Measurements from ENCODE around the gene CALHM1. TPM values are rescaled to one million over a fixed set of nuclear protein-coding genes. Genes with fewer than 3 reads are reported as not detected.

Gene CALHM1
- total RNA-seq, 3 donors from 2014 or later (not counting 1 experiment from before 2014, with no cell fraction given) = 0.23 to 0.57 TPM; not detected in 1

GRCh38 chr10:103497161-103497915, 38.6 kb upstream of the CALHM1 start:
- H3K4me3 Mint-ChIP-seq = no peak overlapping the region
- 86% methylated on average over 8 of the region's 8 CpGs for WGBS (ENCODE audit: insufficient coverage)
- no peaks in the 10 kb centered on the region for H3K9me3 Mint-ChIP-seq
- Histone ChIP-seq H3K27me3 (ENCODE audit: control insufficient read depth, insufficient read depth, low read length) (peaks cover 13% of the 10 kb centered on the region), H3K4me3 (ENCODE audit: low read length) (no peak overlapping the region), H3K36me3 (ENCODE audit: control insufficient read depth, insufficient read depth, low read length) (no peaks in the 10 kb centered on the region), H3K4me1 (ENCODE audit: control insufficient read depth, insufficient read depth, low read length) (peaks cover 18% of the 10 kb centered on the region), H3K27ac (ENCODE audit: low read length) (no peak overlapping the region), H3K9me3 (ENCODE audit: control insufficient read depth, insufficient read depth, low read length) (no peaks in the 10 kb centered on the region)
- peaks cover 11 to 13% of the 10 kb centered on the region in 2 donors for H3K4me1 Mint-ChIP-seq
- peaks cover 48% of the 10 kb centered on the region in 2 donors for H3K27me3 Mint-ChIP-seq (ENCODE audit: low read depth in 2 of 2)
- no peak for ATAC-seq
- no peak overlapping the region for H3K27ac Mint-ChIP-seq
- H3K36me3 Mint-ChIP-seq = no peaks in the 10 kb centered on the region
- DNase-seq = no peak
- intact Hi-C loops (cut with micrococcal nuclease) = no loop called here
- no peak for TF ChIP-seq CTCF (IDR thresholded peaks at IDR 0.05)

DNA sequence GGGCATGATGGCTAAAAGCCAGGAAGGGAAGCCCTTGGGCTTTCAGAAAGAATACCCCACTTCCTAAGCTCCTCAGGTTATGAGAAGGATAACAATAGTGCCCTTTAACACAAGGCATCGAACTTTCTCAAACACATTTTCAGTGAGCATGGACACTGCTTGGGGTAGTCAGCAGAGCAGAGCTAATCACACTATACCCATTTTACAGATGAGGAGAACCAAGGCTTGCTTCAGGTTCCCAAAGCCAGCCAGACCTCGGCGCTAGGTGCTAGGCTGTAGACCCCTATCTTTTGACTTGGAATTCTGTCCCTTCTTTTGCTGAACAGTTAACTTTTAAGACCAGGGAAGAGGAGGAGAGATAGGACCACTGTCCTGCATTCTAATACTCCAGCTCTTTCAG, 36.6 kb upstream of the CALHM1 start:
- Histone ChIP-seq H3K27ac (ENCODE audit: low read length) (no peak overlapping the region), H3K4me1 (ENCODE audit: control insufficient read depth, insufficient read depth, low read length) (peaks cover 21% of the 10 kb centered on the region), H3K9me3 (ENCODE audit: control insufficient read depth, insufficient read depth, low read length) (no peaks in the 10 kb centered on the region), H3K27me3 (ENCODE audit: control insufficient read depth, insufficient read depth, low read length) (peaks cover 13% of the 10 kb centered on the region), H3K36me3 (ENCODE audit: control insufficient read depth, insufficient read depth, low read length) (no peaks in the 10 kb centered on the region), H3K4me3 (ENCODE audit: low read length) (no peak overlapping the region)
- ATAC-seq = no peak
- no peak for TF ChIP-seq CTCF (IDR thresholded peaks at IDR 0.05)
- Mint-ChIP-seq H3K36me3 (no peaks in the 10 kb centered on the region), H3K4me3 (peak overlapping the region; percentile 72), H3K27ac (no peak overlapping the region), H3K9me3 (no peaks in the 10 kb centered on the region), H3K27me3 (ENCODE audit: low read depth in 2 of 2) (peaks cover 43 to 54% of the 10 kb centered on the region in 2 donors), H3K4me1 (peaks cover 5 to 6% of the 10 kb centered on the region in 2 donors)
- no peak for DNase-seq
- intact Hi-C loops (cut with micrococcal nuclease) = no loop called here
- 88% methylated on average over 3 of the region's 3 CpGs for WGBS (ENCODE audit: insufficient coverage)

DNA sequence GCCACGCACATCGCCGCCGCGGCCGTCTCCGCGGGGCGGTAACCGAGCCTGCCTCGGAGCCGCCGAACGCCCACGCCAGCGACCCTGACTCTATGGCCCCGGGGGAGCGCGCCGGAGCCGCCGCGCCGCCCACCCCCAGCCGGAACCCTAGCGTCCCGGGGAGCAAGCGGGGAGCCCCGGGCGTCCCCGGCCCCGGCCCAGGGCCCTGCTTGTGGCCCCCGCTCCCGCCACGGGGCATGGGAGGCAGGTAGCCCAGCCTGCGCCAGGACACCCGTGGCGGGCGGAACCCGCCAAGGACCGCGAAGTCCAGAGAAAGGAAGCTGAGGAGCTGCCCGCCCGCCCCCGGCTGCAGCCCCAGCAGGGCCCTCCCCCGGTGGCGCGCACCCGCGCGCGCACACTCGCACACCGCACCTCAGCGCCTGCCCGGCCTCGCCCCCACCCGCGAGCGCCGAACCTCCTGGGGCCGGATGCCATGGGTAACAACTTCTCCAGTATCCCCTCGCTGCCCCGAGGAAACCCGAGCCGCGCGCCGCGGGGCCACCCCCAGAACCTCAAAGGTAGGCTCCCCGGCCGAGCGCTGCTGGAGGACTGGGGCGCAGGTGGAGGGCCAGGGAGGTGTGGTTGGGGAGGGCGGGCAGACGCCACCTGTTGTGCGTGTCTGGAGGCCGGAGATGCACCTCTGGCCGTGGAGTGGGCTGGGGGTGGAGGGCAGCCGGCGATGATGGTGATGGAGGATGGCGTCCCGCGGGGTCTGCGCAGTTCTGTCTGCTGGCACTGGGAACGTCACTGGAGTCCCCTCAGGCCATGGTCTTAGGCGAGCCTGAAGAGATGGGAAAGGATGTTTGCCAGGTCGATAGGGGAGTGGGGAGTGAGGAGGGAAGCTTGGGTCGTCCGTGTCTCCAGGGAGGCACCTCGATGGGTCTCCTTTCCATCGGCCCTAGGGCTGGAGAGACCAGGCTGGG, 35.5 kb upstream of the CALHM1 start:
- peaks cover 36 to 46% of the 10 kb centered on the region in 2 donors for H3K27me3 Mint-ChIP-seq (ENCODE audit: low read depth in 2 of 2)
- H3K27ac ChIP-seq (ENCODE audit: low read length) = no peak overlapping the region
- no peaks in the 10 kb centered on the region for H3K9me3 Mint-ChIP-seq
- peaks cover 5 to 6% of the 10 kb centered on the region in 2 donors for H3K4me1 Mint-ChIP-seq
- H3K4me3 Mint-ChIP-seq = peak overlapping the region; percentile 72
- TF ChIP-seq CTCF (IDR thresholded peaks at IDR 0.05) = no peak
- intact Hi-C loops (cut with micrococcal nuclease) = no loop called here
- DNase-seq (peak in 1 of 2 donors; percentile 51), ATAC-seq (peak; percentile 31 to 77 (median 60))
- H3K36me3 Mint-ChIP-seq = no peaks in the 10 kb centered on the region
- 2% methylated on average over 91 of the region's 92 CpGs for WGBS (ENCODE audit: insufficient coverage)
- H3K27me3 ChIP-seq (ENCODE audit: control insufficient read depth, insufficient read depth, low read length) = peaks cover 13% of the 10 kb centered on the region
- H3K9me3 ChIP-seq (ENCODE audit: control insufficient read depth, insufficient read depth, low read length) = no peaks in the 10 kb centered on the region
- H3K27ac Mint-ChIP-seq = no peak overlapping the region
- no peaks in the 10 kb centered on the region for H3K36me3 ChIP-seq (ENCODE audit: control insufficient read depth, insufficient read depth, low read length)
- no peak overlapping the region for H3K4me3 ChIP-seq (ENCODE audit: low read length)
- H3K4me1 ChIP-seq (ENCODE audit: control insufficient read depth, insufficient read depth, low read length) = peaks cover 22% of the 10 kb centered on the region
